ENCODE results near the gene SCN3A.
A peak's percentile ranks its signal among the peaks of the same experiment; 100 is the strongest.

The SCN3A gene

GRCh38 chr2:165112133-165112573 lies 91.7 kb downstream of the SCN3A start:
- DNase-seq = no peak

- no peak for DNase-seq
These were observed 93.5 kb downstream of the SCN3A start for GRCh38 chr2:165110394-165110793.

GRCh38 chr2:165109915-165110314 lies 93.9 kb downstream of the SCN3A start:
- DNase-seq = no peak

- DNase-seq = no peak
These were observed 97.9 kb downstream of the SCN3A start for GRCh38 chr2:165105926-165106325.

GRCh38 chr2:165087933-165088901 lies 115.6 kb downstream of the SCN3A start:
- no peak for DNase-seq

GRCh38 chr2:165086337-165086736 lies 117.5 kb downstream of the SCN3A start:
- DNase-seq = no peak

- DNase-seq = no peak
These were observed 120.5 kb downstream of the SCN3A start for GRCh38 chr2:165083326-165083725.

- no peak for DNase-seq
These were observed 121.4 kb downstream of the SCN3A start for GRCh38 chr2:165082479-165082878.

- DNase-seq = no peak
These were observed 122.6 kb downstream of the SCN3A start for GRCh38 chr2:165081276-165081675.

GRCh38 chr2:165079432-165079831 lies 124.4 kb downstream of the SCN3A start:
- DNase-seq = no peak

GRCh38 chr2:165078913-165079312 lies 124.9 kb downstream of the SCN3A start:
- DNase-seq = no peak

GRCh38 chr2:165074884-165075283 lies 129.0 kb downstream of the SCN3A start:
- DNase-seq = no peak

- DNase-seq = no peak
These were observed 129.5 kb downstream of the SCN3A start for GRCh38 chr2:165074323-165074722.

- peak in 1 of 2 experiments; percentile 26 for DNase-seq
These were observed 133.8 kb downstream of the SCN3A start for GRCh38 chr2:165070076-165070475.

GRCh38 chr2:165069151-165069550 lies 134.7 kb downstream of the SCN3A start:
- DNase-seq = no peak

GRCh38 chr2:165068487-165068757 lies 135.4 kb downstream of the SCN3A start:
- no peak for DNase-seq

- DNase-seq = peak; percentile 90 to 93
These were observed 136.0 kb downstream of the SCN3A start for GRCh38 chr2:165067643-165068486.

GRCh38 chr2:165064743-165065142 lies 139.1 kb downstream of the SCN3A start:
- peak in 1 of 2 experiments; percentile 12 for DNase-seq

GRCh38 chr2:165060411-165060810 lies 143.4 kb downstream of the SCN3A start:
- no peak for DNase-seq

- peak; percentile 6 to 54 for DNase-seq
These were observed 145.2 kb downstream of the SCN3A start for GRCh38 chr2:165058476-165059265.

- no peak for DNase-seq
These were observed 145.9 kb downstream of the SCN3A start for GRCh38 chr2:165057931-165058330.

- DNase-seq = no peak
These were observed 146.5 kb downstream of the SCN3A start for GRCh38 chr2:165057308-165057707.

- peak in 1 of 2 experiments; percentile 53 for DNase-seq
These were observed 147.3 kb downstream of the SCN3A start for GRCh38 chr2:165056564-165056963.
